H1 (cell line): ENCODE data around the gene STXBP5L. TPM values are rescaled to one million over a fixed set of nuclear protein-coding genes. Genes with fewer than 3 reads are reported as not detected.

Experiments
- ATF3 ChIP-seq: IDR thresholded peaks from 2 replicates; pipeline ENCODE4 v1.6.1; 2011; ENCODE audit warnings: low read depth, mild to moderate bottlenecking, low read length; ENCODE audit not compliant: insufficient read depth
- CHD7 ChIP-seq: fragments of 300-600 bp; sonication (generic); IDR thresholded peaks from 2 replicates; pipeline ENCODE4 v1.7.1; 2012; ENCODE audit warnings: low read length, moderate library complexity, mild to moderate bottlenecking, inconsistent platforms; ENCODE audit not compliant: insufficient replicate concordance
- EZH2 ChIP-seq: fragments of 200-600 bp; sonication (generic); IDR thresholded peaks from 2 replicates; pipeline ENCODE4 v1.7.1; 2012; ENCODE audit warnings: low read depth, mild to moderate bottlenecking, moderate library complexity, low read length, inconsistent platforms; ENCODE audit not compliant: severe bottlenecking
- GABPA ChIP-seq: IDR thresholded peaks from 2 replicates; pipeline ENCODE4 v1.6.1; 2011; ENCODE audit warnings: mild to moderate bottlenecking, low read length, moderate library complexity, borderline replicate concordance; ENCODE audit not compliant: insufficient read depth
- HDAC6 ChIP-seq: IDR thresholded peaks from one replicate; pipeline ENCODE4 v1.7.1; 2012; ENCODE audit warnings: low read depth, mild to moderate bottlenecking, inconsistent platforms, low read length, moderate library complexity
- KDM4A ChIP-seq: IDR thresholded peaks from one replicate; pipeline ENCODE4 v1.7.1; 2012; ENCODE audit warnings: low read depth, mild to moderate bottlenecking, moderate library complexity, low read length, inconsistent platforms; ENCODE audit not compliant: severe bottlenecking
- NRF1 ChIP-seq: IDR thresholded peaks from 2 replicates; pipeline ENCODE4 v1.6.1; 2011; ENCODE audit warnings: mild to moderate bottlenecking, low read depth, low read length, improper control_type of control experiment
- SIN3A ChIP-seq, 2 experiments: IDR thresholded peaks in 1 of 2; conservative IDR thresholded peaks in 1 of 2; 2 replicates each; pipeline ENCODE4 v1.6.1; 2011 to 2012; ENCODE audit warnings: low read length in 2 of 2, improper control_type of control experiment in 1 of 2, low read depth in 1 of 2, mild to moderate bottlenecking in 1 of 2
- SP2 ChIP-seq: IDR thresholded peaks from 2 replicates; pipeline ENCODE4 v1.6.1; 2012; ENCODE audit warnings: mild to moderate bottlenecking, low read length, inconsistent platforms
- polyA plus RNA-seq, 7 experiments: library from polyadenylated mRNA; depleted of rRNA in 3 of 7; stranded (reverse) in 5 of 7; unstranded in 2 of 7; fragments of >200 nt in 5 of 7; fragments of 200-250 nt in 2 of 7; gene quantifications; 1 replicate in 5 of 7; 2 replicates in 1 of 7; 4 replicates in 1 of 7; pipeline versions ENCODE4 v1.2.1 to v1.2.3, GENCODE V29; 2011 to 2013; ENCODE audit warnings: missing spikeins in 2 of 7, mixed read lengths in 2 of 7
- total RNA-seq: library from RNA; stranded (reverse); fragmentation: NEBNext Ultra II Directional; extraction: Animal tissue kit (Norgen Biotek cat#: 25700); gene quantifications from 2 replicates; pipeline ENCODE4 v1.2.1, GENCODE V29; 2021

The STXBP5L gene
- total and polyA plus RNA-seq, 2 of the 8 experiments (the other 6 are each of a cell fraction or from before 2014, with no cell fraction given) = 2.0 to 6.0 TPM

- TF ChIP-seq CHD7 (no peak), KDM4A (no peak), EZH2 (no peak), HDAC6 (no peak), SIN3A (conservative IDR thresholded peaks at IDR 0.05 in 1 of 2, IDR thresholded peaks at IDR 0.05 in 1 of 2; ENCODE audit: low read depth in 1 of 2, low read length in 2 of 2) (no peak), SP2 (no peak), GABPA (no peak), ATF3 (no peak), NRF1 (no peak)
Observed at GRCh38 chr3:121431726-121432517, 523.9 kb downstream of the STXBP5L start (continued).
